ENCODE data around the gene TREML4.

Gene TREML4

DNA sequence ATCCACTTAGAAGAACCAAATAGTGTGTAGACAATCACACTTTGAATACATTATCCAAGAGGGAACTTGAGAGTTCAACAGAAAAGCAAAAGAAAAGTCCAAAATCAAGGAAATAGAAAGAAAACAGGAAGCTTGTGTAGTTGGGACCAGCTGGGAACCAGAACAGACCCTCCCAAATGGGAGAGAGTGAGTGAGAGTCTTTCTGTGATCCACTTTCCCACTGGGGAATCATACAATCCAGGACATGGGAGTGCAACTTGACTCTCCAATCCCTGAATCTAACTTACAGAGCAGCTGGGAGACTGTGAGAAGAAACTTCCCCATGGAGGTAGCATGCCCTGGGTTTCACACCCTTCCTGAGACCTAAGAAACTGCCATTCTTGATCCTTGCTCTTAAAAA is 27.0 kb downstream of the TREML4 start:
- DNase-seq (ENCODE audit: low spot score): no peak

DNA sequence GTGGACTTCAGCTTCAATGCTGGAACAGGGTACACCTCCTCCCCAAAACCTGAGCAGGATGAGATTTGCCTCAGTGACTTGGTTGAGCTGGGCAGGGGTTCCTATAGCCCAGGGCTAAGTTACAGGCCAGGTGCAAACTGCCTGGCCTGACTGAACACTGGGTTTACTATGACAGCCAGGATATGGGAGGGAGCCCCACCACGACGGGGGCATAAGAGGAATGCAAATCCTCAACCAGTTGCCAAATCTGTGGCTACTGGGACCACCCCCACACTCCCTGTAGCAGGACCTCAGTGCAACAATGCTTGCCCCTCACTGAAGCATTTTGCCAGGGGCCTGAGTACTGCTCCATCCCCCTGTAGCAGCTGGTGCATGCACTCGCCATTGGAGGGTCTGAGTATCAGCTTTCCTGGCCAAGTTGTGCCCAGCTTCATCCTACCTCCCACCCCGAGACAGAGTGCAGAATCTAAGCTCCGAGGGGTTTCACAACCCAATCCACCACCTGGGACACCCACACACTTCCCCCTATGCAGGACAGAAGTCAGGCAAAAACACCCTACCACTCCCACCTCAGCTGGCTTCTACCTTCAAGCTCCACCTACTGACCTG is 27.6 kb downstream of the TREML4 start:
- DNase-seq (ENCODE audit: low spot score): no peak

DNA sequence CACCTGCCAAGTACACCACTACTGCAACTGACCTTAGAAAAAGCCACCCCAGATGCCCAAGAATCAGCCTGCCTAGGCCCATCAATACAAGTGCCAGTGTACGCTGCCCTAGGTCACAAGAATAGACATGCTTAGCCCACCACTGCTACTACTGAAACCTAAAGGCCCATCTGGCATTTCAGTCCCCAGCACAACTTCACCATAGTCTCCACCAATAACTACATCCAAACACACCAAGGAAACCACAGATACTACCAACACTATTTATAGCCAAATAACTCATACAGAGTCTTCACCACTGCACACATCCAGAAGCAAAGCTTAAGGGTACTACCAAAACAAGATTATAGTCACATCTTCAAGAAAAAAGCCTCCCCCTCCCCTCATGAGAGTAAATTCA is 28.2 kb downstream of the TREML4 start:
- DNase-seq (ENCODE audit: low spot score): no peak

DNA sequence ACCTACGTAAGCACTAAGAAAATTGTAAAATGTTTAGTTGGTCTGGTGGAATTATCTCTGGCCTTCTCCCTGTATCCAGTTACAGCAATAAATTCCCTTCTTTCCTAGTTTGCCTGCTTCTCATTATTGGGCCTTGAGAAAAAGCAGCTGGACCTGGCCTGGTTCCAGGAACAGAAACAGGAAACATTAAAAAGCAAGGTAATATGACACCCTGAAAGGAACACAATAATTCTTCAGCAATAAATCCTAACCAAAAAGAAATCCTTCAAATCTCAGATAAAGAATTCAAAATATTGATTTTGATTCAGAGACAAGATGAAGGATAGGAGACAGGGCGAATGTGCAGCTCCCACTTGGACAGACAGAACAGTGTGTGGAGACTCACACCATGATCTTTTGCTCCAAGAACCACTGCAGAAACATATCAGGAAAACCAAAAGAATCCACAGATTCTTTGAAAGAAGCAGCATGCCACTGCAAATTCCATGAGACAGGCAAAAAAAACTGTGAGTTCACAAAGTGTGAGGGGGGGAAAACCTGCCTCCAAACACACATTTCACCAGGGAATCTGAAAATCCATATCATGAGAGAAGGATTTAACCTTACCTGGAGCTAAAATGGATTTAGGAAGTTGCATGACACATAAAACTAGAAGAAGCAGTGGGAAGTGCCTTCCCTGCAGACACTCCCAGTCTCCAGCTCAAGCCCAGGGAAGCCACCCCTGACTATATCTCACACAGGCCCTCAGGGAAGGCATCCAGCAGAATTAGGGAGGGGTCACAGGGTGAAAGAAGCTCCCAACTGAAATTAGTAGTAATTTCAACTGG is 29.4 kb downstream of the TREML4 start:
- DNase-seq (ENCODE audit: low spot score): no peak

DNA sequence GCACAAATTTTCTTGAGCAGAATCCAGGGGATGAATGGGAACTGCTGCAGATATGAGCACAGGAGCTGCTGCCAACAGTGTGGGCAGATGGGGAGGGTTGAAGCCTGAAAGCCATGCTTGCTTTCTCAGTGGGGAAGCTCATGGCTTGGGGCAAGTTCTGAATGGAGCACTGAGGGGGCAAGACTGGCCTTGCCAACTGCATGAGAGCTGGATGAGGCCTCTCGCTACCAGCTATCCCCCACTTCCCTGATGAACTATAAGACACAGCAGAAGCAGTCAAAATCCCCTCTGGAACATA is 30.0 kb downstream of the TREML4 start:
- no peak for DNase-seq (ENCODE audit: low spot score)

DNA sequence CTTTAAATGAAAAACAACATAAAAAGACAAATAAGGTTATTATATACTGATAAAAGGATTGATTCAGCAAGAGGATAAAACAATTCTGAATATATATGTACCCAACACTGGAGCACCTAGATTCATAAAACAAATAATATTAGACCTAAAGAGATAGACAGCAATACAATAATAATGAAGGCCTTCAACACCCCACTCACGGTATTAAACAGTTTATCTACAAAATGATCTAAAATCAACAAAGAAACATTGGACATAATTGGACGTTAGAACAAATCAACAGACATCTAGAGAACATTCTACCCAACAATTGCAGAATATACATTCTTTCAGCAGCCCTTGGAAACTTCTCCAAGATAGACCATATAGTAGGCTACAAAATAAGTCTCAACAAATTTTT is 34.3 kb downstream of the TREML4 start:
- DNase-seq (ENCODE audit: low spot score): no peak

DNA sequence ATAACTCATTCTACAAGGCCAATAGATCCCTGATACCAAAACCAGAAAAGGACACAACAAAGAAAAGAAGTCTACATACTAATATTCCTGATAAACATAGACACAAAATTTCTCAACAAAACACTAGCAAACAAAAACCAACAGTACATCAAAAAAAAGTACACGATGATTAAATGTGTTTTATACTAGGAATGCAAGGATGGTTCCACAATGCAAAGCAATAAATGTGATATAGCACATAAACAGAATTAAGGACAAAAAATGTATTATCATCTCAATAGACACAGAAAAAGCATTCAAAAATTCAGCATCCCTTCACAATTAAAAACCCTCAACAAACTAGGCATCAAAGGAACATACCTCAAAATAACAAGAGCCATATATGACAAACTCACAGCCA is 35.1 kb downstream of the TREML4 start:
- DNase-seq (ENCODE audit: low spot score): no peak

DNA sequence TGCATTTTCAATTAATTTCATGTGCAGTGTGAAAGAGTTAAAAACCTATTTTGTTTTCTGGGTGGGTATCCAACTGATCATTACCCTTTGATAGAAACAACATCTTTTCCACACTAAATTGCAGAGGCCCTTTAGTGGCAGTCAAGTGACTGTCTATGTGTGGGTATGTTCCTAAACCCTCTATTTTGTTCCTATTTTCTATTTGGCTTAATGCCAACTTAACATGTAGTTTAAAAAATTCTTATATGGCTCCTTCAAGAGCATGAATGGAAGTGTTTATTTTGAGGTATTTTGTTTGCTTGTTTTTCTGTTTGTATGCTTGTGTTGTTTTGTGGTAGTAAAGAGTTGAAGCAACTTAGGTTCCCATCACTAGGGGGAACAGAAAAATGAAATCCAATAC is 38.4 kb downstream of the TREML4 start:
- no peak for DNase-seq (ENCODE audit: low spot score)

DNA sequence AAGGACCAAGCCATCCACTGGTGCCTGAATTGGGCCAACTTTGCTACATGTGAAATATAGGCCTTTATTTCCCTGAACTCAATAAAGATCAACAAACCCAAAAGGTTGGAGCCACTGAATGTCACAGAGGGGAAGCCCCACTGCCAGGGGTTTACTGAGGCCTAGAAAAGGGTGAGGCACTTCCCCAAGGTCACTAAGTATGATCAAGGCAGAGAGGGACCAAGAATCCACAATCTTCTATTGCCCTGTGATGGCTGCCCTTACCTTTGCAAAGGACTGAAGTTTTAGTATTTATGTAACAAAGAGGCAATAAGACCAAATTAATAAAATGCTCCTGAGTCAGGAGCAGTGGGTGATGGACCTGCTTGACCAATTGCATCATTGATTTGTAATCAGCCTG is 40.3 kb downstream of the TREML4 start:
- no peak for DNase-seq (ENCODE audit: low spot score)

DNA sequence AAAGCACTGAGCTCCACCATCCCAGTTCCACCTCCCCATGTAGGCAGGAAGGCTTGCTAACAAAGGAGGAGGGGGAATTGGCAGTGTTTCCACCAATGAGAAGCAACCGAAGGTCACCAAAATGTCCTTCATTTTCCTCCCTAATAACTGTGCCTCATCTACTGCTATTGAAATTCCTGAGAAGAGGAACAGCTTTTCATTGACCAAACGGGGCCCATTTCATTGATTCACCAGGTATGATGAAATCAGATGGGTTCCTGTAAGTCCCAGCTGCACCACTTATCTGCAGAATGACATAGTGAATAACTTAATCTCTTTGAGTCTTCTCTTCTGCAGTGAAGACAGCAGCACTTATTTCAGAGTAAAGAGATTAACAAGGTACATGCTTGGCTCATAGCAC is 41.0 kb downstream of the TREML4 start:
- no peak for DNase-seq (ENCODE audit: low spot score)

DNA sequence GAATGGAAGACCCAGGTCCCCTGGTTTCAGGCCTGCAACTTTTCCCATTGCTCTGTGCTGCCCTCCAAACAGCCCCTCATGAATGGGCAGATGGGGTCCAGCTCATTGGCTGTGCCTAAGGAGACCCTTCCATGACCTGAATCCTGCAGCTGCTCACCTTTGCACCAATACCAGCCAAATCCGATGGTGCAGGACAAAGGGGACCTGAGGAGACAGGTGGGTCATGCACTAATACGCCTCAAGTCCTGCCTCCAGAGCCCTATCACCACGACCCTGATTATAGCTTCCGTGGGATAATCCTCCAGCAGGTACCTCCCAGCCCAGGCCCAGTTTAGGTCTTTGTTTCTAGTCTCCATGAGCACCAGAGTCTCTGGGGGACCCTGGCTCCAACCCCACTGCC is 41.6 kb downstream of the TREML4 start:
- no peak for DNase-seq (ENCODE audit: low spot score)

DNA sequence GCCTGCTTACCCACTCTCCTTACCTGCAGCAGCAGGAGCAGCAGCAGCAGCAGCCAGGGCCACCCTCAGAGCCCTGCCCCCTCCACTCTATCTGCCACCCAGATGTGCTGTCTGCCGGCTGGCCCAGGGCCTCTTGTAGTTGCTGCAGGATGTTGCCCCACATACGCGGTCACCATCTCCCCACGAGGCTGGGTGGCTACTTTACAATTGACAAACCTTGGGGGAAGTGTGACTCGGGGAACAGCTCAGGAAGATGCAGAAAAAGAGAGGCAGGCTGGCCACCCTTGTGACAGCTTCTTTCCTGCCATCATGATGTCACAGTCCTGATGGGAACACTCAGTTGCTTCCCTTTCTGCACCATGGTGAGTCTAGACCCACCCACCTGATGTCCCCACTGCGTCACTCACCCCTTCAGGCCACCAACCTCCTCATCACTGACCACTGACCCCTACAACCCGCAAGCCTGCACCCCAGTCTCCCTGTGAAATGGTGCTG is 43.8 kb downstream of the TREML4 start:
- no peak for DNase-seq (ENCODE audit: low spot score)

DNA sequence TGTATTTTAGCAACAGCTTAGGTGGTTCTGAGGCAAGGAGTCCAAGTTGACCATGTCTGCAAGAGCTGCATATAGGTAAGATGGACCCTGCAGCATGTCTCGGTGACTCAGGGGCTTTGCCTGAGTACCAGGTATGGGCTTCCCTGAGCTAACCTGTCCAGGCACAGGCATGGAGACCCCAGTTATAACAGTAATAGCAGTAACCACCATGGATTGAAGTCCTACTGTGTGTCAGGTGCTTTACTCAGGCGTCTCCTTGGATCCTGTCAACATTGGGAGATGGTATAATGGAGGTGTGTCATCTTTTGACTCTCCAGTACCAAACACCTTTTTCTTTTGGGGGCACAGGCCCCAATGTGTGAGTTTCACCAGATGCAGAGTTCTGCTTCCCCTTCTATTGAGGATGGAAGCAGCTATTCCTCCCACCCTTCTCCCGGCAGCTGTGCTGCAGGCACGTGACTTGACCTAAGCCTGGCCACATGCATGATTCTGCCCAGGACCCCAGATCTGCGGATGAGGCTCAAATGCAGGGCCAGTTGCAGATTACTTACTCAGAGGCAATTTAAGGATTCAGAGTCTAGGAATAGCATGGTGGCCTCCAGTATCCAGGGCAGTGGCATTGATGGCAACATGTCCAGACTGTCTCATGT is 44.6 kb downstream of the TREML4 start:
- no peak for DNase-seq (ENCODE audit: low spot score)

DNA sequence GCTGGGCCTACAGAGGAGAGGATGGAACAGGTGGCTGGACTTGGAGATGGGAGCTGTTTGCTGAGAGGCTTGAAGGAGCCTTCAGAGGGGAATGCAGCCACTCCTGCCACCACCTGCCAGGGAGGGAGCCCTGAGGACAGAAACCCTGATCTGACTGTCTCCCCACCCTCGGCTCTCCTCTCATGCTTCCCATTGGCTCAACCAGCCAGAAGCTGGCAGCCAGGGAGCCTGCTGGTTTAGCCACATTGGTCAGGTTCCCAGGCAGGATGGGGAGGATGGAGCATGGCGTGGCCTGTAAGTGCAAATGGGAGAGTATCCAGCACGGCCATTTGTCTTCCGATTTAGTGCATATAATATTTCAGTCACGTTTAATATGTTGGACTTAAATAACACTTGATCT is 45.6 kb downstream of the TREML4 start:
- no peak for DNase-seq (ENCODE audit: low spot score)

DNA sequence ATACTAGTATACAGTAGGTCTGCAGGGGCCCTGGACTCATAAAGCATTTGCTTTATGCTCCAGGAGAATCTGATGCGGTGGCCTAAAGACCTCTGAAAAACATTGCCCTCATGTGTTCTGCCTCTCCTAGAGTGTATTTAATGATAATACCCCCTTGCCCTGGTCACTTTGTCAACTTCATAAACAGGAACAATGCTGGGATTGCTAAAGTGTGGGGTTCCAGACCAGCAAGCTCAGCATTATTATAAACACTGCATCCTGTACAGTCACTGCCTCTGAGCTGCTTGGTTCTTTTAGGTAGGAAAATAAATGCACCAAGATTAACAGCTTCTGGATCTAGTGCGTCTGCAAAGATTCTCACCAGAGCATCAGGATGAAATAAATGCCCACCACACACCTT is 46.1 kb downstream of the TREML4 start:
- no peak for DNase-seq (ENCODE audit: low spot score)

DNA sequence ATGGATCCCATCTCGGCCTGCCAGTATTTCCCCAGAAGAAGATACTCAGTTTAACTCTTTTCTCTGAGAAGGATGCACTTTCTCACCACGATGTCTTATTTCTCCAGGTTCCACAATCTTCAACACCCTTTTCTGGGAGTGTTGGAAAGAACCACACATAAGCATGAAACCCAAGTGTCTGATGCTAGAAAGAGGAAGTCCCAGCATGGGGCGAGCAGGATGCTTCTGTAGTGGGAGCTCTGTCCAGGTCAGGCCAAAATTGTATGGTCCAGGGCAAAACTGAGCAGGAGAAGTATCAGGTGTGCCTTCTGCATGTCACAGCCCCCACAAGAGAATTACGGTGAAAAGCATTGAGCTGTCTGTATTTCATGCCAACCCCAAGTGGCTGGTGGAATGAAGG is 47.3 kb downstream of the TREML4 start:
- DNase-seq (ENCODE audit: low spot score): no peak

DNA sequence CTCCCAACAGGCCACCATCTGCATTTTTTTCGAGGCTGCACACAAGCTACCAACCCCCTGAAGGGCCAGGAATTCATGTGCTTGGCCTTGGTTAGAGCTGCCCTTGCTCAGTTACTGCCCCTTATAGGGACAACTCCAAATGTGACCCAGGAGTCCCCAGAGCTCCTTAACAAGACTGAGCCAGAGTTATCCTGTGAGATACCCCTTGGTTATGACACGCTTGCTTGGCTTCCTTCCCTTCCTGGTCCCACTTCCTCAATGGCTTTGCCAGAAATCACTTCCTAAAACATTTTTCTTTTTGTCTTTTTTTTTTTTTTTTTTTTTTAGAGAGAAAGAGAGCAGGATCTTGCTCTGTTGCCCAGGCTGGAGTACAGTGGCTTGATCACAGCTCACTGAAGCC is 49.5 kb downstream of the TREML4 start:
- no peak for DNase-seq (ENCODE audit: low spot score)

DNA sequence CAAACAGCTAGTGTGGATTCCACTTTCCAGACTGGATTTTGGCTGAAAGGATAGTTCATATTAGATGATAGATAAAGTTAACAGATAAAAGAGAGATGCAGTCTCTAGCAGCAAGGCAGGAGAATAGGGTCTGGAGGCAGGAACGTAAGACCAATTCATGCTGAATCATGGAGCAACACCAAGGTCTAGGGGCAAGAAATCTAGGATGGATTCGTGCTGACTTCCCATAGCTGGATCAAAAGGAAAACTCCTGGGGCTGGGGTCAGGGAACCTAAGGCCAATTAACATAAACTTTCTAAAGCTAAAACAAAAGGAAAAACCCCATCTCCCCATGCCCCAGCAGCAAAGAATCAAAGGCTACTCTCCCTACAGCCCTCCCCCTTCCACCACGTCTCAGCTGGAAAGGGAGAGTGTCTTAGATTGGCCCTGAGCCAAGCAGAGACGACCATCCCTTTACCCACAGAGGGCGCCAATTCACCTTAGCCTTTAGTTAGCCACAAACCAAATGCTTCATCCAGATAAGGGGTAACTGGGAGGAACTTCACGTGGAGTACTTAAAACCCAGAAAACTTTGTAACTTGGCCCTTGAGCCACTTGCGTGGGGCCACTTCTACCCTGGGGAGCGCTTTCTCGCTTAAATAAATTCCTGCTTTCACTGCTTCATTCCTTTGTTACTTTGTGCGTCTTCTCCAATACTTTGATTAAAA is 50.7 kb downstream of the TREML4 start:
- no peak for DNase-seq (ENCODE audit: low spot score)

DNA sequence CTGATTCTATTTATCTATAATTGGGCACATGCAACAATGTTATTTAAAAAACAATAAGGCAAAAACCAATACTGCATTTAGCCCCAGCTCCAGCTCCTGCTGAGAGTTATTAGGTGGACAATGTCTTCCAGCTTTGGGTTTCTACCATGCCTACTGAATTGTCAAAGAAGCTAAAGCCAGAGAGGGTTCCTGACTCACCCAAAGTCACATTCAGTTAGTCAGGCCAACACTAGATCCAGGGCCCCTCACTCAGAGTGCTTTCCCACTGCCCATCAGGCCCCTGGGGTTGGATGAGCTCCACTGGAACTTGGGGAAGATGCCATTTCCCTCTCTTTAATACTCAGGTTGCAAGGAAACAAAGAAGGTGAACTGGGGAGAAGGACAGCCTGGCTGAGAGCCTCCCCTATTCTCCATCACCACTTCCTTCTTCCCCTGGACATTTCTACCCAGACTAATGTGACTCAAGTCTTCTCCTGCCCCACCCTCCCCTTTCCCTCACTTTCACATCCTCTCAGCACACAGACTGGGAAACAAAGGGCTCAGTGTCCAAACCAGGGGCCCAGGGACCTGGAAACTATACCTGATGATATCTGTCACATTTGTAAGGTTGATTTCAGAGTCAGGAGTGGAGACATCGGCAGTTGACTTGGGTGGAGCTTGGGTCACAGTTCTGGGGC is 52.4 kb downstream of the TREML4 start:
- DNase-seq (ENCODE audit: low spot score): no peak

DNA sequence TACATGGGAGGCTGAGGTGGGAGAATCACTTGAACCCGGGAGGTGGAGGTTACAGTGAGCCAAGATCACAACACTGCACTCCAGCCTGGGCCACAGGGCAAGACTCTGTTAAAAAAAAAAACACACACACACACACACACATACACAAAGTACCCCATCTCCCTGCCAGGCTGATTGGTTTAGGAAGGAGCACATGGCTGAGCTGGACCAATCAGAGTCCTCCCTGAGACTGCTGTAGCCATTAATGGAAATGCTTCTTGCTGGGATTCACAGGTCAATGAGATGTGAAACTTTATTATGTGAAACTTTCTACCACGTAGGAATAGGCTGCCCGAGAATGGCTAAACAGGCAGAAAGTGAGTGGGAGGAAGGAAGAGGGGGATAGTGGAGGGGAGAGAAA is 55.5 kb downstream of the TREML4 start:
- DNase-seq (ENCODE audit: low spot score): no peak

DNA sequence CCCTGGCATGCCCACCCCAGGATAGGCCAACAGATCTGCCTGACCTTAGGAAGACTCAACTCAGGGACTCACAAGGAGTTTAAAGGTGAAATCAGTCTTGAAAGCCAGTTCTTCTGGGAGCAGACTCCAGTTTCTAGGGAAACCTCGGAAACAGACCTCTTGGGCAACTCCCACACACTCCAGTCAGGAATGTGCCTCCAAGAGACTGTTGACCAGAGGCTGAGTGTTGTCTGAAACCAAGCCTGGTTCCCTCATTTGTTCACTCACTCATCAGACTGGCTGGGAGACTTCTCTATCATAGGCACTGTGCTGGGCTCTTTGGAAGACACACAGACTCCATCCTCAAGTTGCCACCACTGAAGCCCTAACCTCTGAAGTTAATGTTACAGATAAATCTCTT is 56.6 kb downstream of the TREML4 start:
- DNase-seq (ENCODE audit: low spot score): no peak
